NB4 (cell line): ENCODE data around the gene DNAAF8.

Experiments
- CTCF ChIP-seq: IDR thresholded peaks from one replicate; pipeline ENCODE4 v1.5.1; 2012; ENCODE audit warnings: low read depth, low read length
- MYC ChIP-seq: IDR thresholded peaks from 2 replicates; pipeline ENCODE4 v1.6.1; 2011; ENCODE audit warnings: low read depth, low read length
- POLR2A ChIP-seq: IDR thresholded peaks from 2 replicates; pipeline ENCODE4 v1.6.1; 2011; ENCODE audit warnings: mild to moderate bottlenecking; ENCODE audit not compliant: insufficient read length; ENCODE audit errors: extremely low read depth
- TF ChIP-seq, protein P1 (sequence below): IDR thresholded peaks from 2 replicates; pipeline ENCODE4 v1.6.1; 2011; ENCODE audit warnings: low read depth, low read length

DNA sequence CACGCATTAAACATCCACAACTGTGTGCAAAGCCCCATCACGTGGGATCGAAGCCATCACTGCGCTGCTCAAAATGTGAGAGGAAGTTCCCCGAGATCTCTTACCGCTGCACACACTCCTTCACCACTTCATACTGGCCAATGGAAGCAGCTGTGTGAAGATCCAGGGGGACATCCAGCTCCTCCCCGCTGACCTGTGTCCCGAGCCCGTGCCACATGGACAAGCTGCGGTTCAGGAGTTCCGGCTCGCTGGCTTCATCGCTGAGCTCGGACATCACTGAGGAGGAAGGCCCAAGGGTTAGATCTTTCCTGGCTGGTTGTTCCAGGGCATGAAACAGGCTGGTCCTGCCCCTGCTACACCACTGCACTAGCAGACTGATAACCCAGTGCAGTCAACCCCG is 4.5 kb upstream of the DNAAF8 start:
- no peak for TF ChIP-seq CTCF
- TF ChIP-seq POLR2A: no peak
- TF ChIP-seq, protein P1, sequence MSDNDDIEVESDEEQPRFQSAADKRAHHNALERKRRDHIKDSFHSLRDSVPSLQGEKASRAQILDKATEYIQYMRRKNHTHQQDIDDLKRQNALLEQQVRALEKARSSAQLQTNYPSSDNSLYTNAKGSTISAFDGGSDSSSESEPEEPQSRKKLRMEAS: no peak
- TF ChIP-seq MYC: no peak
